NCI-H2196 treated with DMSO at 0.1 percent for 48 hours (cell line): ENCODE results near the gene DNAJB6.
A peak's percentile ranks its signal among the peaks of the same experiment; 100 is the strongest.

Experiments used
- DNase-seq: peaks from one replicate; lab custom pipeline; 2025; ENCODE audit not compliant: unreplicated experiment; lab: John Stamatoyannopoulos, UW

Gene DNAJB6

DNA sequence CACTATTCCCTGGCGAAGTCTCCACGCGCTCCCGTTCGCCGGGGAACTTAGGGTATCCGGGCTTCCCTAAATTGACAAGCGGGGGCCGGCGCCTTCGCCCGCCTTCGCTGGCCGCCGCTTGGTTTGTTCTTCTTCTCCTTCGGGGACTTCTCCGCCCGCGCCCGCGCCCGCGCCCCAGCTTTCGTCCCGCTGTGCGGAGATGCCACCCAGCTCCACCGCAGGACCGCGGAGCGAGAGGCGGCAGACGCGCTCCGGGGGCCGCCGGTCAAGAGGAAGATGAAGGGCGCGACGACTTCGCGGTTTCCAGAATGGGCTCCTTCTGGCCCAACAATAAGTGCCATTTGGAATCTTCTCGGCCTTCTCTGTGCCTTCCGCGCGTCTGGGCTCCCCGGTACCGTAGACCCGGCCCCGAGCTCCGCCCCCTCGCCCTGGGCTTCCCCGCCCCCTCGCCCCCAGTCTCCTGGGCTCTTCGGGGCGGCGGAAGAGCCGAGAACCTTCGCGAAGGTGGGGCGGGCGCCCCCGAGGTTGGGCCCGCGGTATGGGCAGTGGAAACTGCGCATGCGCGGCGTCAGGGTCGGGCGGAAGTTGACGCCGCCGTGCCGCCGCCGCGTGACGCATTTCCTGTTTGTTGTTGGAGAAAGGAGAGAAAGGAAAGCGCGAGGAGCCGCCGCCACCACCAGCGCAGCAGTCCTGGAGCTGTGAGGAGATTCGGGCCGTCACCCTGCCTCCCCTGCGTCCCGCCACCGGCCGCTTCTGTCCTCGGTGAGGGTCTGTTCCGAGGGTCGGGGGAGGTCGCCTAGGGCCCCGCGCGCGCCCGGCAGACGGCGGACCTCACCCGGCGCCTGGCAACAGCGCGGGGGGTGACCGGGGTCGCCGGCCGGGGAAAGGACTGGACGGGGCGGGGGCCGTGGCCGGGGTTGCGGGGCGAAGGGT, at the start of gene DNAJB6:
TSS of gene DNAJB6 (plus strand) at position 622 of the 933 bp plus-strand sequence. CDS start 21,569 bp downstream, outside the sequence.
- DNase-seq: peak; percentile 49

DNA sequence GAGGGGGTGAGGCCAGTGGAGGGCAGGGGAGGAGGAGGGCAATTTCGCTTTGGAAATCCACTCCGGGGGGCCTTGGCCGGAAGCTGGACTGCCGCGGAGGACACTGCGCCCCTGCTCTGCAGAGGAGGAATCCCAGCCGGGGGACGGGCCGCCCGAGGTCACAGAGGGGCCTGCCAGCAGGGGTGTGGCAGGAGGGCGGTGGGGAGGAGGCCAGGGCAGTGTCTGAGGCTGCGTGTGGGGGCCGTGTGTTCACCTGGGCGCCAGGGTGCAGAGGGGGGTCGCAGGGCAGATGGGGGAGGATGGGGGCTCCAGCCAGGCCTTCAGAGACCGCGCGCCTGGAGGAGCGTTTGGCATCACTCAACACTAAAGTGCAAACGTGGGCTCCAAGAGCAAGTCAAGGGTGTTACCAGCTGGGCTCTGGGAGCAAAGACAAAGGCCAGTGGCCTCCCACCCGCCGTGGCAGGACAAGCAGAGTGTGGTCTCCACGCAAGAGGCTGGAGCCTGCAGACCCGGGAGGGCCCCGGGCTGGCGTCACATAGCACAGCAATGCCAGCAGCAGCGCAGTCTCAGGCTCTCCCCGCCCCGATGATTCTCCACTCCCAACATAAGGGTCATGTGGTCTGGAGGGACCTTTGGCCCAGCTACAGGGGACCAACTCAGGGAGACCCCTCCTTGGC, 45.3 kb upstream of the DNAJB6 start:
- no peak for DNase-seq

DNA sequence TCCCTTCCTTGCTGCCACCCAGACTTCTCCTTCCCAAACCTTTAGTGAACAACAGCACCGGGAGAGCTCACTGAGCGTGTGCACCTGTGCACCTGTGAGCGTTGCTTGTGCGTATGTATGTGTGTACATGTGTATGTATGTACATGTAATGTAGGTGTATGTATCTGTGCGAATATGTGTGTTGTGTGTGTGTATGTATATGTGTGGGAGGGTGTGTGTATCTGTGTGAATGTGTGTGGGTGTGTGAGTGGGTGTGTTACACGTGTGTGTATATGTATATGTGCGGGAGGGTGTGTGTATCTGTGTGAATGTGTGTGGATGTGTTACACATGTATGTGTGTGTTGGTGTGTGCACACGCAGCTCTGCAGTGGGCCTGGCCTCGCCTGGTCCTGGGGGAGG, 44.5 kb upstream of the DNAJB6 start:
- DNase-seq: no peak

DNA sequence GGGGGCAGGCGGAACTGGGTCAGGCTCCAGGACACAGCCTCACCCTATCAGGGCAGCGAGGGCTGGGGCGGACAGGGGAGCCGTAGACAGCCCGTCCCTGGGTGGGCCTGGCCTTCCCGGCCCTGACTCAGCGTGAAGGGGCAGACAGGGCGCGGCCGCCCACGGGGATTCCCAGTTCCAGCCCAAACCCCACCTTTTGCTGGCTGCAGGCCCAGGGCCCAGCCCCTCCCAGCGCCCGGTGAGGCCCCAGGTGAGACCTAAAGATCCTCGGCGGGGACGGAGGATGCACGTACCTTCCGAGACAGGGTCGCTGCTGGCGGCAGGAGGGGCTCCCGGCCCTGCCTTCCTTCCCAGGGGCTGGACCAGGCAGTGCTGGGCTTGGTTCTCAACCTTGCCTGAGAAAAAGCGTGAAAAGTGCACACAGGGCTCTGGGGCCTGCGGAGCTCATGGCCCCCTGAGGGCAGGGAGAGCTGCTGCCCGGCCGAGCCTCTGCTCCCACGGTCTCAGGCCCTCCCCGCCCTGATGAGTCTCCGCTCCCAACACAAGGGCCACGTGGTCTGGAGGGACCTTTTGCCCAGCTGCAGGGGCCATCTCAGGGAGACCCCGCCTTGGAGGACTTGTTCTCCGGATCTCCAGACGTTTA, 43.9 kb upstream of the DNAJB6 start:
- no peak for DNase-seq

DNA sequence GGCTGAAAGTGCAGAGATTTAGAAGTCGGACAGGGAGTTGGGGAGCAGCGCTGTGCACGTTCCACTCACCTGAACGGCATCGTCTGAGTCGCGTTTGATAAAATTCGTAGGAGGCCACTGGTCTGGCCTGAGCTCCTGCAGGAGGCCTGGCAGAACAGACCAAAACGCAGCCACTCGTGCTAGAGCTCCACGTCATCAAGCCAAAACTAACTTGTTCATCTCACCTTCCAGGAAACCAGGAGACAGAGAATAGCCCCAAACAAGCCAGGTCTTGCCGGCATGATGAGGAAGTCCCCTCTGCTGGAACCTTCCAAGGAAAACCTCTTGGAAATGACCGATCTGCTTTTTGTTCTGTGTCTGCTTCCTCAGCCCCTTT, 43.4 kb upstream of the DNAJB6 start:
- DNase-seq: no peak

DNA sequence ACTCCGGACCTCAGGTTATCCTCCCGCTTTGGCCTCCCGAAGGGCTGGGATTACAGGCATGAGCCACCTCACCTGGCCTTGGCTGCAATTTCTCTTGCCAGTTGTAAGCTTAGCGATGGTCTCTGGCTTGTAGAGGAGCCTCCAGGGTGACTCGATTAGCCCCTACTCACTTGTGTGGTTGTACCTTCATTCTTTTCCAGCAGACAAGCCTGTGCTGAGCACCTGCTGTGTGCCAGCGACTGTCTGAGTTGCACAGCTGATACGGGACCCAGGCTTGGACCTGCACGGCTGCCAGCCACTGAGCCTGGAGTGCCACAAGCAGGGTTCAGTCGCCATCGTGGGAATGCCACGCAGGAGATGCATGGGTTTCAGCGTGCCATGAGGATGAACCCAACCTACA, 42.0 kb upstream of the DNAJB6 start:
- no peak for DNase-seq

DNA sequence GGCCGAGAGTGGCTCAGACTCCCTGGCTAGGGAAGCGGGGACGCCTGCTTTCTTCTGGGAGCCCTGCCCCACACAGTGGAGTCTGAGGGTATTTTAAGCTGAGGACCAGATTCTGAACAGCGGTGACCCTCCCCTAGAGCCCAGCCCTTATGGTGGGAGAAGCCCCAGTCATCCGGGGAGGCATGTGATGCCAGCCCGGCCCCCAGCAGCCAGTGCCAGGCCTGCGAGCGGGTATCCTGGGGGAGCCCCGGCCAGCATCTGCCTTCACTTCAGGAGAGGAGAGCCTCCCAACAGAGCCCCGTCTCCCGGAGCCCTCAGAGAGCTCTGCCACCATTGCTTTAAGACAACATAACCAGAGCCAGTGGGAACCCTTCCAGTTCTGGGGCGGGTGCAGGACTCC, 41.5 kb upstream of the DNAJB6 start:
- DNase-seq: no peak

DNA sequence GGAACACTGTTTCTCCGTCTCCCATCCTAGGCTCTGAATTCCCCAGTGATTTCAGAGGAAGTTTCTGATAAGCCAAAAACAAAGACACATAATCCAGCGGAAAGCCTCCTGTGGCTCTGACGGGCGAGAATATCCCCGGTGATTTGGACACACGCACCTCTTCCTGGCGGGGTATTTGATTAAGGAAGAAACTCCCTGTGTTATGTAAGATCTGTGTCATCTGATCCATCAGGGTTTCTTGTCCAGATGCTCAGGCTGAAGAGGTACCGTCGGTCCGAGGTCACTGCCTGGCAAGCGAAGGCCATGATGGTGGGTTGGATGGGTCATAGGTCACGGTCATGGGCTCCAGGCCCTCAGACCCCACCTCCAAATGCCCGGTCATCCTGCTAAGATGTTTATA, 39.6 kb upstream of the DNAJB6 start:
- DNase-seq: no peak

DNA sequence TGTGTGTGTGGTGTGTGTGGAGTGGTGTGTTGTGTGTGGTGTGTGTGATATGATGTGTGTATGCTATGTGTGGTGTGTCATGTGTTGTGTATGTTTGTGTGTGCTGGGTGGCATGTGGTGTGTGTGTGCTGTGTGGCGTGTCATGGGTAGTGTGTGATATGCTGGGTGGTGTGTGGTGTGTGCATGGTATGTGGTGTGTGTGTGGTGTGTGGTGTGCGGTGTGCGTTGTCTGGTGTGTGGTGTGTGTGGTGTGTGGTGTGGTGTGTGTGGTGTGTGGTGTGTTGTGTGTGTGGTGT, 37.5 kb upstream of the DNAJB6 start:
- no peak for DNase-seq

DNA sequence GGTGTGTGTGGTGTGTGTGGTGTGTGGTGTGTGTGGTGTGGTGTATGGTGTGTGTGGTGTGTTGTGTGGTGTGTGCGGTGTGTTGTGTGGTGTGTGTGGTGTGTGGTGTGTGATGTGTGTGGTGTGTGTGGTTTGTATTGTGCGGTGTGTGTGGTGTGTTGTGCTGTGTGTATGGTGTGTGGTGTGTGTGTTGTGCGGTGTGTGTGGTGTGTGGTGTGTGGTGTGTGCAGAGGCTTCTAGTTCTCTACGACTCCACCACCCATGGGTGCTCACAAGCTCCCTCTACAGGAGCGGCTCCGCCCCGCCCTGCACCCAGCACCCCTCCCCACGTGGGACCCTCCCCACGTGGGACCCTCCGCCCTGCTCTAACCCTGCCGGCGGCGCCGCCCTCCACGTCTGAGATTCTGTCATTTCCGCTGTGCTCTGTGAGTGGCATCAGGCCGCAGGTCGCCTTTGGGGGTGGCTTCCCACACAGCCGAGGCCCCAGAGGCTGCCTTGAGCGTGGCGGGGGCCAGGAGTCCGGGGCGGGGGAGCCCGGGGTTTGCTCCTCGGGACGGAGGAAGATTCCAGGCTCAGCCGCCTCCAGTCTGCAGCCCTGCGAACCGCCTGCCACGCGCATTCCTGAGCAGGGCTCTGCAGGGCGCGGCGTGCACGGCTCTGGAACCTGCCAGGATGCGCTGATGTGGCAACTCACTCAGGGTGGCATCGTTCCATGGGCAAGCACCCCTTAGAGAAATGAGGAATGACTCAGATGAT, 37.0 kb upstream of the DNAJB6 start:
- DNase-seq: no peak

DNA sequence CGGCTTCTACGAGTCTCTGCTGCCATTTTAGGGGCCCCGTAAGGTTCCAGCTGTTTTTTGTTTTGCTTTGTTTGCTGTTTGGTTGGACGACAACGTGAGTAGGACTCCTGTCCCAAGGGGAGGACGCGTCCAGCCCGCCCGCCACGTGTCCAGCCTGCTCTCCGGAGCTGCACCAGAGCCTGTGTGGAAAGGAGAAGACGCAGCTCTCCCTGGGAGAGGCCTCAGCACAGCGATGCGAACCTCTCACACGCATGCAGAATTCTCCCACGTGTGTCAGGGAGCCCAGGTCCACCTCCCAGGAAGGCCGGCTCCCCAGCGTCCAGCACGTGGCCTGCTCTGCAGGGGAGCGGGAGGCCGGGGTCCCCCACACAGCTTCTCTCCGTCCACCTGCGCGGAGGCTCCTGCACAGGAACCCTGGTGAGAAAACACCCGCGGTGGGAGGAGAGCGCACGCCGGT, 36.4 kb upstream of the DNAJB6 start:
- DNase-seq: no peak

DNA sequence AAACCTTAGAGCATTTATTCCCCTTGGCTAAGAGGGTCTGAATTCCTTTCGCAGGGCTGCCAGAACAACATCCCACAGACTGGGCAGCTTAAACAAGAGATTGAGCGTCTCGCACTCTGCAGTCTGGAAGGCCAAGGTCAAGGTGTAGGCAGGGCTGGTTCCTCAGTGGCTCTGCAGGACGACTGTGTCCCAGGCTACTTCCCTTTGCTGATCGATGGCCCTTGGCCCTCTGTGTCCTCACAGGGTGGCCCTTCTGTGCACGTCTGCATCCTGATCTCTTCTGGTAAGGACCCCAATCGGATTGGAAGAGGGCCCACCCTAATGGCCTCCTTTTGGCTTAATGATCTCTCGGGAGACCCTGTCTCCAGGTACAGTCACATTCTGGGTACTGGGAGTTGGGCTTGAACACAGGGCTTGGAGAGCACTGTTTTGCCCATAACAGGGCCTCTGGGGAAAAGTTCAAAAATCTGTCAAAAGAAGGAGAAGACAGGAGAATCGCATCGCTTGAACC, 35.1 kb upstream of the DNAJB6 start:
- DNase-seq: no peak

DNA sequence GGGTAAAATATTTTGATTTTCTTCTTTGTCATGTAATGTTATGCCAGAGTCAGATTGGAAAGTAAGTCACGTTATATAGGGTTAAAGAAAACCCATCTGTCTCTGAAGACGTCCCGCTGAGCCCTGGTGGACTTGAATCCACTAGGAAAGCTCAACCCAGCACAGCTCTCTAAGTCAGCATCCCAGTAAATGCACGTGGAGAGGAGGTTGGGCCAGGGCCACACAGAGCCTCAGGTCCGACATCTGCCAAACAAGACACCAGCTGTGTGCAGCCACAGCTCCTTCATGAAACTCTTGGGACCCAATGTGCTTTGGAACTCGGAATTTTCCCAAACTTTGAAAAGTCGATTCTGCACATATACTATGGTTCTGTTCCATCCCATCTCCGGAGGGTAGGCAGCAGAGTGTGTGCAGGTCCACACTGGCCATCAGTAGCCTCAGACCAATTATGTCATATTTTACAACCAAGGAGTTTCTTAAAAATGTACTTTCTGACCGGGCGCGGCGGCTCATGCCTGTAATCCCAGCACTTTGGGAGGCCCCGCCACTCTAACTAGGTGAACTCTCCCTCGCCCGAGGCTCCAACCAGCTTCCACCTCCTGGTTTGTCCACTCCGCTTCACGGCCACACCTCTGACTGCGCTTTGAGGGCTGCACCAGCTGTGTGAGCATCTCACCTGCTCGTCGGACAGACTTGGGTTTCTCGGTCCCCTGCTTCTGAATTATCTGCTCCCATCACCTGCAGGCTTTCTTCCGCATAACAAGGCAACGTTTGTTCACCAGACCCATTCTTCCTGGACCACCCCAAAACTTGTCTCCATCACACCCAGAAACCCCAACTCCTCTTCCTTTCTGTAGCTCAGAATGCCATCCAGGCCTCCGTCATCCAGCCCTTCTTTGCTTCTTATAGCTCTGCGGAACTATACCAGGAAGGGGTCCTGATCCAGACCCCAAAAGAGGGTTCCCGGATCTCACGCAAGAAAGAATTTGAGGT, 29.7 kb upstream of the DNAJB6 start:
- no peak for DNase-seq

DNA sequence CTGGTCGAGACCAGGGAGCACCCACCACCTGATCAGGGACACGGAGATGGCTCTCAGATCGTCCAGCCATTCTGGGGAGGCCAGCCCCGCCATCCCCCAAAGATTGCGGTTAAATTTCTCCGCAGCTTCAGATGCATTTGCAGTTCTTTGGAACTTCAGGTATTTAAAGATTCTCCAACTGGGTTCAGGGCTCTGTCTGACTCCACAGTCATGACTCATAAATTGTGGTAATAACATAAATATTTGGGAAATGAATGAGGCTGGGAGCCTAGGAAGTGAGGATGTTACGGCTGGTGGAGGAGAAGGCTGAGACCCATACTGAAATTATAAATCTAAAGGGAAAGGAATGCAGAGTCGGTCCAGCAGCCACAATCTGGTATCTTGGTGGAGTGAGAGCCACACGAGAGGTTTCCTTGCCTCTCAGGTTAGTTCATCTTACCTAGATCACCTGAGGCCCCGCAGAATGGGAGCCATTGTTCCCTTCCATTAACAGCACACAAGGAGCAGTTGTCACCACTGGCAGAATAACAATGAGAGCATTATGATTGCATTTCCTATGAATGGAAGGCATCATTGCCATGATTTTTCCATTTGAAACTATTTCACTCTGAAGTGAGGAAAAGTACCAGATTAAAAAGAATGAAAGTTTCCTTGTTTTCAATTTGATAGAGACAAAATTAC, 26.7 kb upstream of the DNAJB6 start:
- DNase-seq: no peak

DNA sequence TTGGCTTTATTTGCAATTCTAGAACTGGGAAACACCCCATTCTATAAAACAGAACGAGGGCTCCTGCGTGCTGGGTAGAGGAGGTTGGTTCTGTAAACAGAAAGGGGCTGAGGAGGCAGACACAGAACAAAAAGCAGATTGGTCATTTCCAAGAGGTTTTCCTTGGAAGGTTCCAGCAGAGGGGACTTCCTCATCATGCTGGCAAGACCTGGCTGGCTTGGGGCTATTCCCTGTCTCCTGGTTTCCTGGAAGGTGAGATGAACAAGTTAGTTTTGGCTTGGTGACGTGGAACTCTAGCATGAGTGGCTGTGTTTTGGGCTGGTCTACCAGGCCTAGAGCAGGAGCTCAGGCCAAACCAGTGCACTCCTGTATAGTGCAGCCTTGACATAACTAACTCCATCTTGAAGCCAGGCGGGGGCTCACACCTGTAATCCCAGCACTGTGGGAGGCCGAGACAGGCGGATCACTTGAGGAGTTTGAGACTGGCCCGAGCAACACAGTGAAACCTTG, 26.1 kb upstream of the DNAJB6 start:
- DNase-seq: no peak

DNA sequence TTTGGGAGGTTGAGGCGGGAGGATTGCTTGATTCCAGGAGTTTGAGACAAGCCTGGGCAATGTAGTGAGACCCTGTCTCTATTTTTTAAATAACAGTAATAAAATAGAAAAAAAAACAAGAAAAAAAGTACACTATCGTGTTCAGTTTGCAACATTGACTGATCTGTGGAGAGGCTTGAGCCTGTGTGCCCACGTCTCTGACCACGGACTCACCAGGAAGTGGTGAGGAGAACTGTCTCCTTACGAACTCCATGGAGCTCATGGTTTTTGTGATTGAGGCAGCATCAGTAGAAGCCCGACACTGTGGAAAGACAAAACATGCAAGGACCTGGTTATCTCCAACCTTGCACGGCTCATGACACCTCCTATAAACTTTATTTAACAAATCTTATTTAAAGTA, 23.9 kb upstream of the DNAJB6 start:
- DNase-seq: no peak

DNA sequence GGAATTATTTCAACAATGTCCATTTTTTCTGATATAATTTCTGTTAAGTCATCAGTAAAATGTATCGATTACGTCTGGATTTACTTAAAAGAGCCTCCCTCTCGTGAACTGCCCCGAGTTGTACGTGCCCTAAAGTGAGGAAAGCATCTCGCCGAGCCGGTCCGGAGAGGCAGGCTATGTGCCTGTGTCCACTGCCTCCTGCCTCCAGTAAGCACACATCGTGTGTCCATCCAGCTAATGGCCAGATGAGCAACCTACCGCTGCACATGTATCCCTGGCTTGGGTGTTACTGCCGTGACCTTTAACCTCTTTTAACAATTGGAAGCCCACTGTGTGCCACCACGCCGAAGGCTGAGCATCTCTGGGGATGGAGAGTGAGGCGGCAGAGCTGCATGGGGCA, 23.2 kb upstream of the DNAJB6 start:
- DNase-seq: no peak

DNA sequence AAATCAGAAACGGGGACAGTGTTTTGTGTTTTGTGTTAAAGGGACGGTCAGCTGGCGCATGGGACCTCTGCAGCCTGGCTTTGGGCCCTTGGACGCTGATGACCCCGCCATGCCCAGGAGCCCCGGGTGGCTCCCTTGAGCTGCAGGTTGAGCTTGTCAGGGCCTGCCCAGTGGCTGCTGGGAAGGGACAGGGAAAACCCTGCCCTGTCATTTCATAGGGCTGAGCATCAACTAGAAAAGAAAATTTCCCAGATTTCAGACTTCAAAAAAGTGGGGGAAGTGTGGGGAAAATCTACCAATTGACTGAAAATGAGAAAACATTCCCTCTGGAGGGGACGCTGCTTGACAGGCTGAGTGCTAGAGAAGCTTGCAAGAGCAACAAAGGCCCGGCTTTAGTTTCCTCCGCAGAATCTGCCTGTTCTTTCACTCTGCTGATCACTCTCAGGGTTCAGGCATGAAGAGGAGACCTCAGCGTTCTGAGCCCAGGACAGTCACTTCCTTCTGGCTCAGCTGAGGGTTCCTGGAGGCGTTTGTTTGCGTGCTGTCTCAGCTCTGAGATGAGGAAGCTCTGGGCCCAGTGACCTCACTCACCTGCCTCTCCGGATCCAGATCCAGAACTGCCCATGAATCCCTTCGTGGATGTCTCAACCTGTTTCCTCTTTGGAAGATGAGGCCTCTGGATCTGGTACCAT, 18.6 kb upstream of the DNAJB6 start:
- DNase-seq: no peak

DNA sequence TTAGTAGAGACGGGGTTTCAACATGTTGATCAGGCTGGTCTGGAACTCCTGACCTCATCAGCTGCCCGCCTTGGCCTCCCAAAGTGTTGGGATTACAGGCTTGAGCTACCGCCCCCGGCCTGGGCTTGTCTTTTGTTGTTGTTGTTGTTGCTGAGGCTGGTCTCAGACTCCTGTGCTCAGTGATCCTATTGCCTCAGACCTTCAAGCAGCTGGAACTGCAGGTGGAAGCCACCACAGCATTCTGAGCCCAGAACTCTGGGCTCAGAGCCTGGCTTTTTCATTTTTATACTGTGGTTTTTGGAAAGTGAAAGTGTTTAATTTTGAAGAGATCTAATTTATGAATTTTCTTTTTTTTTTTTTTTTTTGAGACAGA, 16.2 kb upstream of the DNAJB6 start:
- no peak for DNase-seq
